Lower lobe of right lung (tissue), 2 donors: ENCODE data around the gene HCN2. TPM values are rescaled to one million over a fixed set of nuclear protein-coding genes. Genes with fewer than 3 reads are reported as not detected.
A peak's percentile ranks its signal among the peaks of the same experiment; 100 is the strongest.

ENCODE experiments used
- ATAC-seq, 2 donors: fragments of 200-7000 bp; cut with Tn5 transposase; one replicate each; pipeline ENCODE4 v1.9.1; 2020 to 2022; ENCODE audit warnings: mild to moderate bottlenecking in 2 of 2, moderate library complexity in 2 of 2
- DNase-seq: peaks from one replicate; pipeline ENCODE4 v3.0.0-alpha.2; 2020
- H3K27ac ChIP-seq: fragments of 200-600 bp; one replicate; pipeline ENCODE4 v1.8.0; 2022
- H3K27me3 ChIP-seq: fragments of 200-600 bp; one replicate; pipeline ENCODE4 v1.8.0; 2022; ENCODE audit warnings: low read depth
- H3K36me3 ChIP-seq: fragments of 200-600 bp; one replicate; pipeline ENCODE4 v1.8.0; 2022; ENCODE audit warnings: mild to moderate bottlenecking
- H3K4me1 ChIP-seq: fragments of 200-600 bp; one replicate; pipeline ENCODE4 v1.8.0; 2022
- H3K4me3 ChIP-seq: fragments of 200-600 bp; one replicate; pipeline ENCODE4 v1.8.0; 2022; ENCODE audit warnings: mild to moderate bottlenecking
- H3K9me3 ChIP-seq: fragments of 200-600 bp; one replicate; pipeline ENCODE4 v1.8.0; 2022
- intact Hi-C: fragments of 100-400 bp; cut with DNase I; formaldehyde crosslinking; loops from one replicate; pipeline ENCODE4 v1.11.0; 2022
- total RNA-seq: library from RNA; stranded (reverse); fragmentation: NEBNext Ultra II Directional; extraction: Animal tissue kit (Norgen Biotek cat#: 25700); gene quantifications from one replicate; pipeline ENCODE4 v1.2.1, GENCODE V29; 2021
- TF ChIP-seq, protein P1 (sequence below): fragments of 200-600 bp; IDR thresholded peaks from one replicate; pipeline ENCODE4 v1.8.0; 2022; ENCODE audit warnings: antibody characterized with exemption, mild to moderate bottlenecking
- donor health status: DM: no; HTN: yes; CAD: no; lungs with severe emphysema.

The HCN2 gene
- total RNA-seq, 1 donor from 2014 or later: 0.24 TPM

DNA sequence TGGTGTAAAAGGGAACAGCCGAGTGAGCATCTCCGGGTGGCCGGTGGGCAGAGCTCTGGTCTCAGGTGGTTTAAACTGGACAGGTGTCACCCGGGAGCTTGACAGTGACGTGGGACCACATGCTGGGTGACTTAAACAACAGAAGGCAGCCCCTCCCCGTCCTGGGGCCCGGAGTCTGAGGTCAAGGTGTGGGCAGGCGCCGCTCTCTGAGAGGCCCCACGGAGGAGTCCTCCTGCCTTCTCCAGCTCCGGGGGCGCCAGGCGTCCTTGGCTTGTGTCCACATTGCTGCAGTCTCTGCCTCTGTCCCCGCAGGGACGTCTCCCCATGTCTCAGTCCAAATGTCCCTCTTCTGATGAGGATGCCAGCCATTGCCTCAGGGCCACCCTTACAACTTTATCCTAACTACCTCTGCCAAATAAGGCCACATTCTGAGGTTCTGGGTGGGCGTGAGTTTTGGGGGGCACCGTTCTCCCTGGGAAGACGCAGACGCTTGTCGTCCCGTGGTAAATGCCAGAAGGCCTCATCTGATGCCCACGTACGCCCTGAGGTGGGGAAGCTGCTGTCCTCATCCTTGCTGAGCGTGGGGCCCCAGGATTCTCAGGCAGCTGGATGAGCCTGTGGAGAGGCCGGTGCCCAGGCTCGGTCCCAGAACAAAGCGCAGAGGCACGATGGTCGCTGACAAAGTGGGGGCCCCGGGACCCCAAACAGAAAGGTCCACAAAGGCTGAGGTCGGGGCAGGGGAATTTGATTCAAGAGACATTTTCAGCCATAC, 32.9 kb upstream of the HCN2 start:
- Histone ChIP-seq H3K9me3 (no peaks in the 10 kb centered on the region), H3K27me3 (no peaks in the 10 kb centered on the region), H3K4me3 (peak overlapping the region; percentile 6), H3K36me3 (no peaks in the 10 kb centered on the region), H3K4me1 (peaks cover 23% of the 10 kb centered on the region), H3K27ac (peak overlapping the region; percentile 53)
- peak in 1 of 2 donors; percentile 7 for ATAC-seq
- TF ChIP-seq, protein P1, sequence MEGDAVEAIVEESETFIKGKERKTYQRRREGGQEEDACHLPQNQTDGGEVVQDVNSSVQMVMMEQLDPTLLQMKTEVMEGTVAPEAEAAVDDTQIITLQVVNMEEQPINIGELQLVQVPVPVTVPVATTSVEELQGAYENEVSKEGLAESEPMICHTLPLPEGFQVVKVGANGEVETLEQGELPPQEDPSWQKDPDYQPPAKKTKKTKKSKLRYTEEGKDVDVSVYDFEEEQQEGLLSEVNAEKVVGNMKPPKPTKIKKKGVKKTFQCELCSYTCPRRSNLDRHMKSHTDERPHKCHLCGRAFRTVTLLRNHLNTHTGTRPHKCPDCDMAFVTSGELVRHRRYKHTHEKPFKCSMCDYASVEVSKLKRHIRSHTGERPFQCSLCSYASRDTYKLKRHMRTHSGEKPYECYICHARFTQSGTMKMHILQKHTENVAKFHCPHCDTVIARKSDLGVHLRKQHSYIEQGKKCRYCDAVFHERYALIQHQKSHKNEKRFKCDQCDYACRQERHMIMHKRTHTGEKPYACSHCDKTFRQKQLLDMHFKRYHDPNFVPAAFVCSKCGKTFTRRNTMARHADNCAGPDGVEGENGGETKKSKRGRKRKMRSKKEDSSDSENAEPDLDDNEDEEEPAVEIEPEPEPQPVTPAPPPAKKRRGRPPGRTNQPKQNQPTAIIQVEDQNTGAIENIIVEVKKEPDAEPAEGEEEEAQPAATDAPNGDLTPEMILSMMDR: no peak
- DNase-seq: peak; percentile 49
- intact Hi-C loops: no loop called here

DNA sequence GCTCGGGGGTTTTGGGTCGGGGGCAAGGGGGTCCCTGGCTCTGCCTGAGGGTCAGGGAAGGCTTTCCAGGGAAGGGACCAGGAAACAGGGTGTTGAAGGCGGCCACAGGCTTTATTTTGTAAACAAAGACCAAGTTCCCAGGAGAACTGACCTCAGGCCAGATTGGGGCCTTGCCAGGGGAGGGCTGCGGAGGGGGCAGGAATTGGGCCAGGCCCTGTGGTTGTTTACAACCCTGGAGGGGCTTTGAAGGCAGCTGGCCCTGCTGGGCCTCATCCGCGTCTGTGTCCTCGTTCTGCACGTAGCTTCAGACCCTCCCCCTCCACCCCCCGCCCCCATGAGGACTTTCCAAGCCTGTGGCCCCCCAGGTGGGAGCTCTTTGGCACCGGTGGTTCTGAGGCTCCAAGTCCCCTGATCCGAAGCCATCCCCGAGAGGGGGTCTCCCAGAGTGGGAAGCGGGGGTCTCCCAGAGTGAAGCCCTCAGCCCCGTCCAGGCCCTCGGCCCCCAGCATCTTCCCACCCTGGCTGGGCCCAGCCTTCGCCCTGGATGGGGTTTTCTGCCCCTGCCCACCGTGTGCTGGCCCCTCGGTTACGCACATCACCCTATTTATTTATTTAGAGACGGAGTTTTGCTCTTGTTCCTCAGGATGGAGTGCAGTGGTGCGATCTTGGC, 30.8 kb upstream of the HCN2 start:
- DNase-seq (peak; percentile 52), ATAC-seq (no peak)
- Histone ChIP-seq H3K27me3 (no peaks in the 10 kb centered on the region), H3K4me3 (no peak overlapping the region), H3K36me3 (no peaks in the 10 kb centered on the region), H3K4me1 (peaks cover 23% of the 10 kb centered on the region), H3K27ac (peak overlapping the region; percentile 36), H3K9me3 (no peaks in the 10 kb centered on the region)
- intact Hi-C loops: no loop called here
- TF ChIP-seq, protein P1: no peak

DNA sequence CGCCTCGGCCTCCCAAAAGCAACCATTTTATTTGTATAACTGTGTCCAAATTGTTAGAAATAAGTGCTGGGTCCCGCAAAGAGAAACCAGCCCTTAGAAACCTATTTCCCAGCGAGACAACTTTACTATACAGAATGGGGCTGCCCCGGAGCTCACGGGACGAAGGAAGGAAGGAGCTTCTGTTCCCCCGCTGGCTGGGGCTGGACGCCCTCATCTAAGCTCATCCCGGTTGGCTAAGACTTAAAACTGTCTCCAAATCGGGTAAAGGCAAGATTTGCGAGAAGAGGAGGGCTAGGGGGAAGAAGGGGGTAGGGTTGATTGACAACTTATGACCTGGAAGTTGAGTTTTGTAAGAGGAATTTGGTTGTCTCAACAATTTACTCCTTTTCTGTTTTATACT, 29.6 kb upstream of the HCN2 start:
- Histone ChIP-seq H3K9me3 (no peaks in the 10 kb centered on the region), H3K36me3 (no peaks in the 10 kb centered on the region), H3K4me3 (no peak overlapping the region), H3K4me1 (peaks cover 23% of the 10 kb centered on the region), H3K27ac (no peak overlapping the region), H3K27me3 (no peaks in the 10 kb centered on the region)
- no peak for DNase-seq
- intact Hi-C loops: no loop called here
- TF ChIP-seq, protein P1: no peak
- peak in 1 of 2 donors; percentile 22 for ATAC-seq

DNA sequence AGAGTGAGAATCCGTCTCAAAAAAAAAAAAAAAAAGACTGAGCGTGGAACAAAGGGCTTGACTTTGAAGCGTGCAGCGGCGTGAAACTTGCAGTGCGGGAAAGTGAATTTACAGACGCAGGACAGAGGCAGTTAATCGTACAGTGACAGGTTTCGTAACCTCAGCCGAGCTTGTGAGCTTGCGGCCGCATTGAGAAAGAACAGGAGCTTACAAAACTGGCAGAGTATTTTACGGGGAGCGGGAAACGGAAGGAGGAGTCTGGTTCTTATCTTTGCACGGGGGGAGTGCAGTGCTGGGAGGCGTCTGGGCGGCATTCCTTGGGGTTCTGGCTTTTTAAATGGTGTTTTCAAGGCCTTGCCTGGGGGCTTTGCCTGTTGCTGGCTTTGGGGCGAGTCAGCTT, 23.3 kb upstream of the HCN2 start:
- Histone ChIP-seq H3K9me3 (no peaks in the 10 kb centered on the region), H3K27ac (peak overlapping the region; percentile 49), H3K4me3 (peak overlapping the region; percentile 27), H3K36me3 (no peaks in the 10 kb centered on the region), H3K4me1 (peaks cover 7% of the 10 kb centered on the region), H3K27me3 (no peaks in the 10 kb centered on the region)
- intact Hi-C loops: no loop called here
- peak; percentile 60 to 74 for ATAC-seq
- peak; percentile 71 for DNase-seq
- TF ChIP-seq, protein P1: no peak

DNA sequence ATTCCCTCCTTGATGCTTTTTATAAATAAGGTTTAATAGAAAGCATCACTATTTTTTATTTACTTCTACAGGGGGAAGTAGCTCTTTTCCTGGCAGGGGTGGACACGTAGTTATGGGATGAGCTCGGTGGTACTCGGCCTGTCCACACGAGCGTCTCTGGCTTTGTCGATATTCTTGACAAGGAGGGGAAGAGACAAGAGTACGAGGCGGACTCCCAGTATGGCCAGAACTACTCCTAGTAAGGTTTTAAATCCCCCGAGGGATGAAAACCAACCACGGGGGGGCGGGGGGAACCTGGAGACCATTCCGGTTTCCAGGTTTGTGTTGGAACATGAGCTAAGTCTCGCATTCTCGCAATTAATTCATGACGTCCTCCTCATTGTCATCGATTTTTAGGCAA, 22.8 kb upstream of the HCN2 start:
- H3K27me3 ChIP-seq: no peaks in the 10 kb centered on the region
- H3K36me3 ChIP-seq: no peaks in the 10 kb centered on the region
- TF ChIP-seq, protein P1: no peak
- H3K4me3 ChIP-seq: peak overlapping the region; percentile 27
- DNase-seq: no peak
- ATAC-seq: no peak
- H3K4me1 ChIP-seq: peaks cover 11% of the 10 kb centered on the region
- intact Hi-C loops: no loop called here
- H3K27ac ChIP-seq: peak overlapping the region; percentile 49
- no peaks in the 10 kb centered on the region for H3K9me3 ChIP-seq
